Daoy (cell line): ENCODE data around the gene ATP8A1. TPM values are rescaled to one million over a fixed set of nuclear protein-coding genes. Genes with fewer than 3 reads are reported as not detected.
"Not testable (repeated sequence)": the region's sequence is repeated elsewhere in the genome, so short reads cannot be mapped to it uniquely, and the experiment has no call there.

Experiments
- DNase-seq: peaks from one replicate; pipeline ENCODE4 v3.0.0-alpha.2; 2015; ENCODE audit warnings: low read depth
- total RNA-seq: library from RNA; depleted of rRNA; stranded (reverse); fragments of >200 nt; shearing (Covaris generic); gene quantifications from 2 replicates; pipeline ENCODE4 v1.2.3, GENCODE V29; 2014

Gene ATP8A1
- total RNA-seq, 1 experiment from 2014 or later = 1.7 TPM

GRCh38 chr4:42411803-42412202, 245.1 kb downstream of the ATP8A1 start:
- no peak for DNase-seq

DNA sequence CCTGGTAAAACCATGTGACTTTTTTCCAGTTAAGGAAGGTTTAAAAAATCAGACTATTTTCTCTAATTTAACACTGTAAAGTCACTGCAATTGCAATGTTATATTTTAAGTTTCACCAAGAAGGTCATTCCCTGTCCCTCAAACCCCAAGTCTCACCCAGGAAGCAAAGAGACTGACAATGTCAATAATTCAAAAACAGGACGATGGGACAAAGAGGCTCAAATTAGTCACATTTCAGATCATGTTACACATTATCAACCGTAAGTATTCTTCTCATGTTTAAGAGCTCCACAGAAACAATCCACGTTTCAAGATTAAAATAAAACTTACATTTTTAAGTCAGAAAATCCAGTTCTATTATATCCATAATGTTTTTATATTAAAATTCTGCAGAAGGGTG, 246.5 kb downstream of the ATP8A1 start:
- DNase-seq = no peak

DNA sequence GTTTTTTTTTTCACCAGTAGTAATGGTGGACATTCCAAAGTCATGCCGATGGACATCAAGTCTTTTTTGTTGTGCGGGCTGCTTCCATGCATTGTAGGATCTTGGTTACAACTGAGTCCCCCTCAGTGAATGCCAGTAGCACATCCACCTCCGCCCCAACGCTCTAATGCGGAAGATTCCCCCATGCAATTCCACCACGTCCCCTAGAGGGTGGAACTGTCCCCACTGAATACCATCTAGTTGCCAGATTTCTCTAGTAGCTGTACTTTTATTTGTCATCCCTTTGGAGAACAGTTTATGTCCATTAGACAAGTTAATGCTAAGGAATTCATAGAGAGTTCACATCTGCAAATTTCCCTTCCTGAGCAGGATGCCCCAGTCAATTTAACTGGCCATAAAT, 252.9 kb downstream of the ATP8A1 start:
- no peak for DNase-seq

- DNase-seq = peak; percentile 41
Measured at GRCh38 chr4:42401171-42401570, 255.7 kb downstream of the ATP8A1 start.

DNA sequence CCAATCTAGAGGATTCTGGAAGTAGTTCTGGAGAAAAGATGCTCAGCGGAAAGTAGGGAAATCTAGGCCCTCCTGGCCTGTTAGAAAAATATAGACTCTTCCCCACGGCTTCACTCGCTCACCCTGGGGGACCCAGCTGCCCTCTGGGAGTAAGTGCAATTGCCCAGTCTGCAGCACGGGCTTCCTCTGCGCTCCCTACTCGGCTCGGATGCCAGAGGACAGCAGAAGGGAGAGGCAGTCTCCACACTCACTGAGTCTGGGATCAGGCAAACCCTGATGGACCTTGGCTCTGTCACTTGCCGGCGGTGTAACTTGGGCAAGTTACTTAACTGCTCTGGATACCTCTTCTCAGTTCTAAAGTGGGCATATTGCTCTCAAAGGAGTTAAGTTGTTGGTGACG, 257.5 kb downstream of the ATP8A1 start:
- peak; percentile 27 for DNase-seq

- peak; percentile 35 for DNase-seq
Measured at GRCh38 chr4:42398871-42399331, 258.0 kb downstream of the ATP8A1 start.

DNA sequence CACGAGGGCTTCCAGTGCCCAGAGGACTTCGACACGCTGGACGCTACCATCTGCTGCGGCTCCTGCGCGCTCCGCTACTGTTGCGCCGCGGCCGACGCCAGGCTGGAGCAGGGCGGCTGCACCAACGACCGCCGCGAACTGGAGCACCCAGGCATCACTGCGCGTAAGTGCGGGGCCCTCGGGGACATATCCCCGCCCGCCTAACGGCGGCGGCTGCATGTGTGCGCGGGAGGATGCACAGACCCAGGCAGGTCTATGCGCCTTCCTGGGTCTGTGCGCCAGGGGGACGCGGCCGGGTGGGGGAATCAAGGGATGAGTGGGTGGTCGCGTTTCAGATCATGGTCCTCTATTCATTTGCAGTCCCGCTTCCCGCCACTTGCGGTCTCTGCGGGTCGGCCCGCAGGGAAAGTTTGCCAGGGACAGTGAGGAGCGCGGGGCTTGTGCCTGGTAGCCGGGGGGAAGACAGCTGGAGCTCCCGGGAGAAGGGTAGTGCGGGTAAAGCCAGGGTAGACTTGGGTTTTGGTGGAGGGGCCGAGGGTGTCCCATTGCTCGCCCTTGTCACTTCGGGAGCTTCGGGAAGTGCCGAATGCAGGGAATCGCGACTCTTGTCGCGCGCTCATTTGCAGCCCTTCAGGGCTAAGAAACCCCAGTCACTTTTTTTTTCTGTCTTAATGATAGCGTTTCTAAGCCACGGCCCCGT, 258.6 kb downstream of the ATP8A1 start:
- peak; percentile 51 for DNase-seq

- no peak for DNase-seq
Measured at GRCh38 chr4:42397635-42398170, 259.2 kb downstream of the ATP8A1 start.

DNA sequence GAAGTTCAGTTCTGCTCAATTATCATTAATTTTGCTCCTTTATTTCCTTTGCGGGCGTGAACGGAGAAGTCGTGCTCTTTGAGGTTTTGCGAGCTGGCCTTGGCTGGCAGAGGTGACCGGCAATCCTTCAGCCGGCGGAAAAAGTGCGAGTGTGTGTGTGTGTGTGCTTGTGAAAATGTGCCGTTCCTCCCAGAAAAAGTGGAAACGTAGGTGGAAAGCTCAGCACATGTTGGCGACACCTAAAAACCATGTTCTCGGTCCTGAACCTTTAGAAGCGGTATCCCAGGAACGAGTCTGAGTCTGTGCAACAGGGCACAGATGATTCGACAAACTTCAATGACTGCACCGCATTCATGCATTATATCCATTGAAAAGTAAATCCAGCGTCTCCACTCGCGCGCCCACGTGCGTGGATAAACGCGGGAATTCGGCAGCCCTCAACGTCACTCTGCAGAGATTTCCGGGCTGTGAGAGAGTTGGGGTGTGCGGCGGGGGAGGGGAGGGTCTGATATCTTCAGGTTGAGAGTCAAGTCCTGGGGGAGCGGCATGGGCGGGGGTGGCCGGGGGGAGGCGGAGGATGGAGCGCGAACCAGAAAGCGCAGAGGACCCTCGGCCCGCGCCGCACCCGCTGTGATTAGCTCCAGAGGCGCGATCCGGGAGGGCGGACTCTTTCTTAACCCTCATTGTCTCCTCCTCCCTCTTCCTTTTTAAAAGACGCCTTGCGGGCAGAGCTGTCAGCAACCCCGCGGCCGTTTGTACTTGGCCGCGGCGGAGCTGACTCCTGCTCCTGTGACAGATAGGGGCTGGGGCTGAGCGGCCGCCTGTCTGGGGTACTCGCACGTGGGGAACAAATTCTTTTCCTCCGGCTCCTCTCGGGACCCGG, 259.9 kb downstream of the ATP8A1 start, which contains the start of gene SHISA3:
Gene SHISA3, plus strand, starts transcription at position 737 of the 883 bp plus-strand sequence. CDS start 569 bp downstream, outside the sequence.
- DNase-seq = peak; percentile 54

GRCh38 chr4:42396361-42396751, 260.5 kb downstream of the ATP8A1 start:
- DNase-seq = no peak

DNA sequence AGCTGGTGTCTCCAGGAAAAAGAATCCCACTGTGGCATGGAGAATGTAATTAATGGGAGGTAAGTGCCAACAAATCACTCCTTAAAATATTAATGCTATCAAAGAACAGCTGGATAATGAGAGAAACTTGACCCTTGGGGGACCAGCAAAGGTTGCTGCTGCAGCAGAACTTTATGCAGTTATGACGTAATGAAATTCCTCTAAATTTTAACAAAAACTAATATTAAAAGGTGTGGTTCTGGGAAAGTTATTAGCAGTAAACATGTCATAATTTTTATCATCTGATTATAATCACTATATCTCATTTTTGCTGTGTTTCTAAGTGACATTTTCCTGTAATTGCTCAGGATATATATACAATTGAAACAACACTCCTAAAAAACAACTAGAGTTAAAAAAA, 261.3 kb downstream of the ATP8A1 start:
- DNase-seq = no peak

GRCh38 chr4:42392436-42392835, 264.5 kb downstream of the ATP8A1 start:
- DNase-seq = no peak

DNA sequence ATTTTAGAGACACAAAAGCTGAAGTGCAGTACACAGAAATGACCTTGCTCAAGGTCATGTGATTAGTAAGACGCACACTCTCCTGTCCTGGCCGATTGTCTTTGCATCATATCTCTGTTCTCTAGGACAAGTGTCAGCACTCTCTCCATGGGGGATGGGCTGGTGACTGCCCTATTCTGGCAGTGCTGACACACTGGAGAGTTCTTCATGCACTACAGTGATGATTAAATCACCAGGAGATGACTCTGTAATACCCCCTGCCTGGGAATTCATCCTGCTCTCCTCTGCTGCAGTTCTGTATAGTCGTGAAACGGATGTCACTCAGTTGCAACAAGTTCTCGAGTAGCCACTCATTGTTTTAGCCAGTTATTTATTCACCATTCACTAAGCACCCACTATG, 264.9 kb downstream of the ATP8A1 start:
- peak; percentile 61 for DNase-seq

GRCh38 chr4:42391355-42391664, 265.6 kb downstream of the ATP8A1 start:
- no peak for DNase-seq

GRCh38 chr4:42390622-42391354, 266.1 kb downstream of the ATP8A1 start:
- DNase-seq = no peak

DNA sequence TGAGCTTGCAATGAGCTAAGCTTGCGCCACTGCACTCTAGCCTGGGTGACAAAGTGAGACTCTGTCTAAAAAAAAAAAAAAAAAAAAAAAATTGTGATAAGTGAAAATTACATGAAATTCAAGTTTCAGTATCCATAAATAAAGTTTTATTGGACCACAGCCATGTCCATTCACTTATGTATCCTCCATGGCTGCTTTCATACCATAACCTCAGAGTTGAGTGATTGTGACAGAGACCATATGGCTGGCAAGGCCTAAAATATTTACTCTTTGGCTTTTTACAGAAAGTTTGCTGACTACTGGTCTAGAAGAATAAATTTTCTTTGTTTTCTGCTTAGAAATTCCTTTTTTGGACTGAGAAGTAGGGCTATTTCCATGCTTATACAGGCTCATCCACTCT, 271.4 kb downstream of the ATP8A1 start:
- no peak for DNase-seq

- no peak for DNase-seq
Measured at GRCh38 chr4:42381666-42382065, 275.2 kb downstream of the ATP8A1 start.

- no peak for DNase-seq
Measured at GRCh38 chr4:42377497-42377896, 279.4 kb downstream of the ATP8A1 start.

- not testable (repeated sequence) for DNase-seq
Measured at GRCh38 chr4:42372303-42372702, 284.6 kb downstream of the ATP8A1 start.

DNA sequence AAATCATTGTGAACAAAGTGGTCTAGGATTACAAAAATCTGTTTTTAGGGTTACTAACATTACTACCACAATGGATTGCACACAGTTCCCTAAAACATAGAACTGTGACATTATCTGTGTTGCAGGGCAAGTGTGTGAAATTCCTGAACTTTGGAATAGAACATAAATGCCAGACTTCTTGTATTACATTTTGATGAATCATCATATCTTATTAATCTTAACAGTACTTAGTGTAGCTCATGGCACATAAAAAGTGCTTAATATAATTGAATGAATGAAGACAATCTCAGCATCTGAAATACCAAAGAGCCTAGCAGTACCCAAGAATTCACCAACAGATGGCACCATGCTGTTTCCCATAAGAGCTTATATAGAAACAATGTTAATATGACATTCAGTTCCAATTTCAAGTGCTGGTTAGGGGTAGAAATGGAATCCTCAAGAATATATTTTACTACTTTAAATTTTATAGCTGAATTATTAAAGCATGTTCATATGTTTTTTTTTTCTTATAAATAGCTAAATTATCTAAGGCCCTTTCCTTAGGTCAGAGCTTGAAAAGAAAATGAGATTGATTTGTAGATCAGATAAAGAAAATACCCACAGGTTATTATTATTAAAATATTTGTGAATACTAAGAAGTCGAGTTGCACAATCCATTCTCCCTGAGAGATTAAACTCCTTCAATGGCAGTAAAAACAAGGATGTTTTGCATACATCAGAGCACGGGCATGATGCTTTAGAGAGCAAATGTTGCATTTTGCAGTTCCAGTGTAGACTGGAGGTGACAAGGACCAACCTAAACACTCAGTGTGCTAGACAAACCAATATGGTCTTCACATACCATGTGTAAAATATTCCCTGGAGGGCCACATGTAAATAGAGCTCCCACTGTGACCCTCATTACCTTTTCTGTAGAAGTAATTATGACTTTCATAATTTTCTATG, 285.3 kb downstream of the ATP8A1 start:
- DNase-seq = peak; percentile 46

GRCh38 chr4:42369489-42369888, 287.4 kb downstream of the ATP8A1 start:
- no peak for DNase-seq
